ENCODE data around the gene RAVER1. TPM values are rescaled to one million over a fixed set of nuclear protein-coding genes. Genes with fewer than 3 reads are reported as not detected.

RAVER1 gene
- total RNA-seq, 2 donors from 2014 or later: 67.1 to 101 TPM

DNA sequence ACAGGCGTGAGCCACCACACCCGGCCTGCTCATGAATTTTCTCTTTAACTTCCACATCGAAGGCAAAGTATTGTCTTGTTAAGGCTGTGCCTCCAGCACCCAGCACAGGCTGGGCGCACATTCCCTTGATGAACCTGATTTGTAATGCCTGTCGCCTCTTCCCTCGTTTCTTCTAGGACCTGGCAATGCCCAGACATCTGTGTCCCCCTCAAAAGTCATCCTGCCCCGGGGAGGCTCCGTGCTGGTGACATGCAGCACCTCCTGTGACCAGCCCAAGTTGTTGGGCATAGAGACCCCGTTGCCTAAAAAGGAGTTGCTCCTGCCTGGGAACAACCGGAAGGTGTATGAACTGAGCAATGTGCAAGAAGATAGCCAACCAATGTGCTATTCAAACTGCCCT, 58.7 kb downstream of the RAVER1 start:
- Histone ChIP-seq H3K27me3 (no peaks in the 10 kb centered on the region), H3K4me3 (no peak overlapping the region), H3K36me3 (no peaks in the 10 kb centered on the region), H3K27ac (no peak overlapping the region), H3K4me1 (peaks cover 9% of the 10 kb centered on the region), H3K9me3 (no peaks in the 10 kb centered on the region), H3K9ac (ENCODE audit: low read depth in 2 of 2, low read length in 2 of 2) (no peak overlapping the region)
- TF ChIP-seq, protein P1, sequence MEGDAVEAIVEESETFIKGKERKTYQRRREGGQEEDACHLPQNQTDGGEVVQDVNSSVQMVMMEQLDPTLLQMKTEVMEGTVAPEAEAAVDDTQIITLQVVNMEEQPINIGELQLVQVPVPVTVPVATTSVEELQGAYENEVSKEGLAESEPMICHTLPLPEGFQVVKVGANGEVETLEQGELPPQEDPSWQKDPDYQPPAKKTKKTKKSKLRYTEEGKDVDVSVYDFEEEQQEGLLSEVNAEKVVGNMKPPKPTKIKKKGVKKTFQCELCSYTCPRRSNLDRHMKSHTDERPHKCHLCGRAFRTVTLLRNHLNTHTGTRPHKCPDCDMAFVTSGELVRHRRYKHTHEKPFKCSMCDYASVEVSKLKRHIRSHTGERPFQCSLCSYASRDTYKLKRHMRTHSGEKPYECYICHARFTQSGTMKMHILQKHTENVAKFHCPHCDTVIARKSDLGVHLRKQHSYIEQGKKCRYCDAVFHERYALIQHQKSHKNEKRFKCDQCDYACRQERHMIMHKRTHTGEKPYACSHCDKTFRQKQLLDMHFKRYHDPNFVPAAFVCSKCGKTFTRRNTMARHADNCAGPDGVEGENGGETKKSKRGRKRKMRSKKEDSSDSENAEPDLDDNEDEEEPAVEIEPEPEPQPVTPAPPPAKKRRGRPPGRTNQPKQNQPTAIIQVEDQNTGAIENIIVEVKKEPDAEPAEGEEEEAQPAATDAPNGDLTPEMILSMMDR (IDR thresholded peaks at IDR 0.05): no peak
- intact Hi-C loops (cut with DNase I): no loop called here
- no peak for DNase-seq

DNA sequence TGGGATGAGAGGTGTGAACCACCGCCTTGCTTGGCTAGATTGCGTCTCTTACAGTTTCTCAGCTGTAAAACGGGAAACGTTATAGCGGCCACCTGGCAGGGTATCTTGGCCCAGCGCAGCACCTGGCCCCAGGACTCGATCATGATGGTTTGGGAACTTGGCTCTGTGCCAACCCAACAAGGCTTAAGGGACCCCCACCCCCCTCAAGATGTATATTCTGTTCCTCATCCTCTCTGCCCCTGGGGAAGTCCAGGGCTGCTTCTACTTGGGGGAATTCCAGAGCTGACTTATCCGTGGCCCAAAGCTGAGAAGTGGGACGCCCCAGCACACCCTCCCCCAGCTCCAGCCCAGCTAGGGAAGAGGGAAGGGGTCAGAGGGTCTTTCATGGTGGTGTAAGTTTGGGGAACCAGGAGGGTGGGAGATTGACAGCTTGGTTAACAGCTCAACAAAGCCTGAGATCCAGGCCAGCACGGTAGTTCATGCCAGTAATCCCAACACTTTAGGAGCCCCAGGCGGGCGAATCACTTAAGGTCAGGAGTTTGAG, 61.7 kb downstream of the RAVER1 start:
- Histone ChIP-seq H3K27ac (peak overlapping the region; percentile 81), H3K9me3 (no peaks in the 10 kb centered on the region), H3K27me3 (no peaks in the 10 kb centered on the region), H3K36me3 (no peaks in the 10 kb centered on the region), H3K4me1 (peaks cover 9% of the 10 kb centered on the region), H3K9ac (ENCODE audit: low read depth in 2 of 2, low read length in 2 of 2) (peak overlapping the region; percentile 63 to 78), H3K4me3 (peak overlapping the region; percentile 37)
- intact Hi-C loops (cut with DNase I): no loop called here
- peak; percentile 45 for DNase-seq
- TF ChIP-seq, protein P1 (IDR thresholded peaks at IDR 0.05): no peak

DNA sequence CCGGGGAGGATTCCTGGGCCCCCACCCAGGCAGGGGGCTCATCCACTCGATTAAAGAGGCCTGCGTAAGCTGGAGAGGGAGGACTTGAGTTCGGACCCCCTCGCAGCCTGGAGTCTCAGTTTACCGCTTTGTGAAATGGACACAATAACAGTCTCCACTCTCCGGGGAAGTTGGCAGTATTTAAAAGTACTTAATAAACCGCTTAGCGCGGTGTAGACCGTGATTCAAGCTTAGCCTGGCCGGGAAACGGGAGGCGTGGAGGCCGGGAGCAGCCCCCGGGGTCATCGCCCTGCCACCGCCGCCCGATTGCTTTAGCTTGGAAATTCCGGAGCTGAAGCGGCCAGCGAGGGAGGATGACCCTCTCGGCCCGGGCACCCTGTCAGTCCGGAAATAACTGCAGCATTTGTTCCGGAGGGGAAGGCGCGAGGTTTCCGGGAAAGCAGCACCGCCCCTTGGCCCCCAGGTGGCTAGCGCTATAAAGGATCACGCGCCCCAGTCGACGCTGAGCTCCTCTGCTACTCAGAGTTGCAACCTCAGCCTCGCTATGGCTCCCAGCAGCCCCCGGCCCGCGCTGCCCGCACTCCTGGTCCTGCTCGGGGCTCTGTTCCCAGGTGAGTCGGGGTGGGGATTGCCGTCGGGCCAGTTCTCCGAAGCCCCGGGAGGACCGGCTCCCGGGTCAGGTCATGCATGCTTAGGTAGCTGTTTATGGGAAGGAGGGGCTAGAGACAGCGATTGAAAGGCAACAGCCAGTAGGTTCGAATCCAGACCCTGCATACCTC, 62.5 kb downstream of the RAVER1 start, which contains the start of gene ICAM1:
TSS of gene ICAM1 (plus strand) at position 505 of the 779 bp plus-strand sequence. CDS start at position 545, 40 bp downstream.
- DNase-seq: peak; percentile 77
- no peaks in the 10 kb centered on the region for H3K9me3 ChIP-seq
- H3K4me3 ChIP-seq: peak within 1 kb of the TSS; percentile 37
- no peaks in the 10 kb centered on the region for H3K36me3 ChIP-seq
- peak within 1 kb of the TSS; percentile 63 to 78 for H3K9ac ChIP-seq (ENCODE audit: low read depth in 2 of 2, low read length in 2 of 2)
- no peaks in the 10 kb centered on the region for H3K27me3 ChIP-seq
- H3K4me1 ChIP-seq: peaks cover 9% of the 10 kb centered on the region
- peak within 1 kb of the TSS; percentile 81 for H3K27ac ChIP-seq
- TF ChIP-seq, protein P1 (IDR thresholded peaks at IDR 0.05): no peak
- intact Hi-C loops (cut with DNase I): no loop called here

DNA sequence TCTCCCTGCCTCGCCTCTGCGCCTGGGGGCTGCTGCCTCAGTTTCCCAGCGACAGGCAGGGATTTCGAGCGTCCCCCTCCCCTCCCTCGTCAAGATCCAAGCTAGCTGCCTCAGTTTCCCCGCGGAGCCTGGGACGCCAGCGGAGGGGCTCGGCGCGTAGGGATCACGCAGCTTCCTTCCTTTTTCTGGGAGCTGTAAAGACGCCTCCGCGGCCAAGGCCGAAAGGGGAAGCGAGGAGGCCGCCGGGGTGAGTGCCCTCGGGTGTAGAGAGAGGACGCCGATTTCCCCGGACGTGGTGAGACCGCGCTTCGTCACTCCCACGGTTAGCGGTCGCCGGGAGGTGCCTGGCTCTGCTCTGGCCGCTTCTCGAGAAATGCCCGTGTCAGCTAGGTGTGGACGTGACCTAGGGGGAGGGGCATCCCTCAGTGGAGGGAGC, 63.1 kb downstream of the RAVER1 start:
- no peaks in the 10 kb centered on the region for H3K36me3 ChIP-seq
- H3K27me3 ChIP-seq: no peaks in the 10 kb centered on the region
- H3K9me3 ChIP-seq: no peaks in the 10 kb centered on the region
- peaks cover 9% of the 10 kb centered on the region for H3K4me1 ChIP-seq
- peak overlapping the region; percentile 37 for H3K4me3 ChIP-seq
- intact Hi-C loops (cut with DNase I): no loop called here
- H3K9ac ChIP-seq (ENCODE audit: low read depth in 2 of 2, low read length in 2 of 2): peak overlapping the region; percentile 63 to 78
- TF ChIP-seq, protein P1 (IDR thresholded peaks at IDR 0.05): no peak
- DNase-seq: peak; percentile 67
- H3K27ac ChIP-seq: peak overlapping the region; percentile 81

DNA sequence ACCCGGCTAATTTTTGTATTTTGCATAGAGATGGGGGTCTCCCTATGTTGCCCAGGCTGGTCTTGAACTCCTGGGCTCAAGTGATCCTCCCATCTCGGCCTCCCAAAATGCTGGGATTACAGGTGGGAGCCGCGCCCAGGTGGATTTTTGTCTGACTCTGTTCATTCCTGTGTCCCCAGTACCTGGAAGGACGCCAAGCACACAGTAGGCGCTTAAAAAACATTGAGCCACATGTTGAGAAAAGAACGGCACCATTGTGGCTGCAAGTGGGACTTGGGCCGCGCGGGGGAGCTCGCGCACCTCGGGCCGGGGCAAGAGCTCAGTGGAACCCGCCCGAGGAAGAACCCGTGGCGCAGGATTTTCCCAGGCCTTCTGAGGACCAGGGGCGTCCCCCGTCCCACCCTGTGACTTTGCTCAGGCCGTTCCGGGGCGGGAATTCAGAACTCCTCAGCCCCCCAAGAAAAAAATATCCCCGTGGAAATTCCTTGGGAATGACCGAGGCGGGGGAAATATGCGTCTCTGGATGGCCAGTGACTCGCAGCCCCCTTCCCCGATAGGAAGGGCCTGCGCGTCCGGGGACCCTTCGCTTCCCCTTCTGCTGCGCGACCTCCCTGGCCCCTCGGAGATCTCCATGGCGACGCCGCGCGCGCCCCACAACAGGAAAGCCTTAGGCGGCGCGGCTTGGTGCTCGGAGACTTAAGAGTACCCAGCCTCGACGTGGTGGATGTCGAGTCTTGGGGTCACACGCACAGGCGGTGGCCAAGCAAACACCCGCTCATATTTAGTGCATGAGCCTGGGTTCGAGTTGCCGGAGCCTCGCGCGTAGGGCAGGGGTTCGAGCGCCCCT, 63.8 kb downstream of the RAVER1 start:
- Histone ChIP-seq H3K9me3 (no peaks in the 10 kb centered on the region), H3K9ac (ENCODE audit: low read depth in 2 of 2, low read length in 2 of 2) (peak overlapping the region; percentile 63 to 78), H3K27ac (peak overlapping the region; percentile 81), H3K27me3 (no peaks in the 10 kb centered on the region), H3K4me3 (peak overlapping the region; percentile 37), H3K36me3 (no peaks in the 10 kb centered on the region), H3K4me1 (peaks cover 3% of the 10 kb centered on the region)
- DNase-seq: peak; percentile 92
- intact Hi-C loops (cut with DNase I): loop anchor here (1.0 to 5.0 kb wide), 2 partner anchors 63 to 121 kb away; partner anchors contain the start of gene RAVER1
- TF ChIP-seq, protein P1 (IDR thresholded peaks at IDR 0.05): peak; percentile 88
